CD4-positive, alpha-beta memory T cell (primary cell): ENCODE results near the gene NYNRIN. TPM values are rescaled to one million over a fixed set of nuclear protein-coding genes. Genes with fewer than 3 reads are reported as not detected.
A peak's percentile ranks its signal among the peaks of the same experiment; 100 is the strongest.
"Not testable (repeated sequence)": the region's sequence is repeated elsewhere in the genome, so short reads cannot be mapped to it uniquely, and the experiment has no call there.

ENCODE experiments used
- CTCF ChIA-PET: fragments of 350-600 bp; sonication (Branson Sonifier 250); formaldehyde crosslinking; loops from one replicate; lab custom pipeline; 2021; ENCODE audit warnings: inconsistent platforms; ENCODE audit not compliant: partially characterized antibody; lab: Charles Lee
- POLR2A ChIA-PET: fragments of 350-600 bp; sonication (Branson Sonifier 250); formaldehyde crosslinking; loops from one replicate; lab custom pipeline; 2021; ENCODE audit not compliant: partially characterized antibody; lab: Charles Lee
- DNase-seq, 5 donors: peaks; one replicate each; pipeline versions ENCODE4 v3.0.0 to v3.0.0-alpha.2; 2020 to 2022; ENCODE audit warnings: mixed read lengths in 1 of 5
- H3K27ac ChIP-seq: one replicate; pipeline ENCODE4 v1.7.0; 2013; ENCODE audit warnings: low read depth, low read length
- H3K27me3 ChIP-seq: 2 replicates; pipeline ENCODE4 v1.7.0; 2013; ENCODE audit warnings: mild to moderate bottlenecking, low read length, moderate library complexity; ENCODE audit not compliant: insufficient read depth
- H3K36me3 ChIP-seq: 2 replicates; pipeline ENCODE4 v1.7.0; 2013; ENCODE audit warnings: mild to moderate bottlenecking, low read length, moderate library complexity; ENCODE audit not compliant: insufficient read depth
- H3K4me1 ChIP-seq: 2 replicates; pipeline ENCODE4 v1.7.0; 2013; ENCODE audit warnings: mild to moderate bottlenecking, low read length, moderate library complexity; ENCODE audit not compliant: insufficient read depth
- H3K4me3 ChIP-seq, 2 donors: one replicate each; pipeline ENCODE4 v1.7.0; 2013; ENCODE audit warnings: low read length in 2 of 2, mild to moderate bottlenecking in 1 of 2
- H3K9me3 ChIP-seq, 2 donors: one replicate each; pipeline ENCODE4 v1.7.0; 2013; ENCODE audit warnings: low read length in 2 of 2, control low read depth in 1 of 2; ENCODE audit not compliant: control insufficient read depth in 1 of 2
- H3K27ac Mint-ChIP-seq, 7 donors: one replicate each; pipeline ENCODE4 v1.8.0; 2020 to 2021; ENCODE audit warnings: mixed read lengths in 7 of 7, mild to moderate bottlenecking in 6 of 7, inconsistent platforms in 3 of 7, moderate library complexity in 3 of 7
- H3K27me3 Mint-ChIP-seq, 2 donors: one replicate each; pipeline ENCODE4 v1.8.0; 2020 to 2021; ENCODE audit warnings: mixed read lengths in 2 of 2
- H3K36me3 Mint-ChIP-seq, 2 donors: one replicate each; pipeline ENCODE4 v1.8.0; 2020 to 2021; ENCODE audit warnings: mixed read lengths in 2 of 2, inconsistent platforms in 1 of 2, mild to moderate bottlenecking in 1 of 2
- H3K4me1 Mint-ChIP-seq, 4 donors: one replicate each; pipeline ENCODE4 v1.8.0; 2020 to 2021; ENCODE audit warnings: mixed read lengths in 4 of 4, mild to moderate bottlenecking in 1 of 4
- H3K4me3 Mint-ChIP-seq, 8 donors: one replicate each; pipeline ENCODE4 v1.8.0; 2020 to 2021; ENCODE audit warnings: mixed read lengths in 8 of 8, mild to moderate bottlenecking in 7 of 8, moderate library complexity in 6 of 8, inconsistent platforms in 3 of 8
- H3K9me3 Mint-ChIP-seq, 8 donors: one replicate each; pipeline ENCODE4 v1.8.0; 2020 to 2021; ENCODE audit warnings: mixed read lengths in 8 of 8, mild to moderate bottlenecking in 5 of 8, inconsistent platforms in 3 of 8, moderate library complexity in 1 of 8
- intact Hi-C: fragments of 100-400 bp; cut with micrococcal nuclease; formaldehyde crosslinking; loops from one replicate; pipeline ENCODE4 v1.15.1; 2023
- polyA plus RNA-seq, 2 donors: library from polyadenylated mRNA; unstranded; fragments of 300-500 nt; fragmentation: Illumina TruSeq; gene quantifications; one replicate each; pipeline ENCODE4 v1.2.3, GENCODE V29; 2021
- total RNA-seq, 2 experiments: library from RNA; stranded (reverse); gene quantifications; one replicate each; pipeline ENCODE4 v1.2.3, GENCODE V29; 2021

NYNRIN gene
- total and polyA plus RNA-seq, 4 experiments from 2014 or later: 0.02 to 0.32 TPM; not detected in 2

GRCh38 chr14:24381363-24382063, 17.3 kb upstream of the NYNRIN start:
- POLR2A ChIA-PET: interaction anchor here (0.9 kb wide), 1 partner anchor 22 kb away, joined by 3 read pairs; no protein-coding TSS in a partner anchor
- H3K4me1 Mint-ChIP-seq: no peaks in the 10 kb centered on the region

GRCh38 chr14:24382064-24382371, 16.8 kb upstream of the NYNRIN start:
- H3K36me3 Mint-ChIP-seq: no peaks in the 10 kb centered on the region
- H3K9me3 ChIP-seq: no peaks in the 10 kb centered on the region
- intact Hi-C loops: no loop called here
- no peaks in the 10 kb centered on the region for H3K9me3 Mint-ChIP-seq
- no peaks in the 10 kb centered on the region for H3K4me1 ChIP-seq
- H3K4me3 ChIP-seq: no peak overlapping the region
- no peak overlapping the region for H3K27ac Mint-ChIP-seq
- no peak for DNase-seq
- no peaks in the 10 kb centered on the region for H3K27me3 ChIP-seq
- no peaks in the 10 kb centered on the region for H3K36me3 ChIP-seq
- H3K4me1 Mint-ChIP-seq: no peaks in the 10 kb centered on the region
- no peak overlapping the region for H3K27ac ChIP-seq
- H3K4me3 Mint-ChIP-seq: no peak overlapping the region
- peaks cover 8 to 11% of the 10 kb centered on the region in 2 donors for H3K27me3 Mint-ChIP-seq
- ChIA-PET CTCF (interaction anchor here (0.7 kb wide), 1 partner anchor 29 kb away, joined by 3 read pairs; no protein-coding TSS in a partner anchor), POLR2A (no interaction called here)

More at GRCh38 chr14:24381363-24382063, 17.3 kb upstream of the NYNRIN start:
- H3K9me3 Mint-ChIP-seq: no peaks in the 10 kb centered on the region
- H3K36me3 Mint-ChIP-seq: no peaks in the 10 kb centered on the region
- no peak overlapping the region for H3K27ac Mint-ChIP-seq
- peaks cover 5 to 6% of the 10 kb centered on the region in 2 donors for H3K27me3 Mint-ChIP-seq
- Histone ChIP-seq H3K36me3 (no peaks in the 10 kb centered on the region), H3K4me1 (no peaks in the 10 kb centered on the region), H3K27ac (no peak overlapping the region), H3K9me3 (no peaks in the 10 kb centered on the region), H3K27me3 (no peaks in the 10 kb centered on the region), H3K4me3 (no peak overlapping the region)
- intact Hi-C loops: no loop called here
- CTCF ChIA-PET: no interaction called here
- DNase-seq: no peak
- peak overlapping the region in 1 of 8 donors; percentile 22 for H3K4me3 Mint-ChIP-seq

- no peaks in the 10 kb centered on the region for H3K9me3 ChIP-seq
- H3K27me3 ChIP-seq: no peaks in the 10 kb centered on the region
- H3K36me3 ChIP-seq: no peaks in the 10 kb centered on the region
- no peaks in the 10 kb centered on the region for H3K4me1 Mint-ChIP-seq
- H3K9me3 Mint-ChIP-seq: no peaks in the 10 kb centered on the region
- H3K27ac ChIP-seq: no peak overlapping the region
- no peaks in the 10 kb centered on the region for H3K4me1 ChIP-seq
- intact Hi-C loops: no loop called here
- POLR2A ChIA-PET: interaction anchor here (0.6 kb wide), 1 partner anchor 9 kb away, joined by 3 read pairs; no protein-coding TSS in a partner anchor
- H3K4me3 ChIP-seq: no peak overlapping the region
- CTCF ChIA-PET: no interaction called here
- DNase-seq: no peak
- H3K36me3 Mint-ChIP-seq: no peaks in the 10 kb centered on the region
- peak overlapping the region in 1 of 7 donors; percentile 5 for H3K27ac Mint-ChIP-seq
- H3K27me3 Mint-ChIP-seq: peaks cover 12 to 19% of the 10 kb centered on the region in 2 donors
- H3K4me3 Mint-ChIP-seq: peak overlapping the region in 1 of 8 donors; percentile 11
These were observed 14.6 kb upstream of the NYNRIN start for GRCh38 chr14:24384169-24384568.

GRCh38 chr14:24385524-24385923, 13.3 kb upstream of the NYNRIN start:
- Mint-ChIP-seq H3K9me3 (no peaks in the 10 kb centered on the region), H3K27ac (no peak overlapping the region), H3K4me1 (no peaks in the 10 kb centered on the region), H3K36me3 (no peaks in the 10 kb centered on the region), H3K4me3 (no peak overlapping the region), H3K27me3 (peaks cover 14 to 23% of the 10 kb centered on the region in 2 donors)
- Histone ChIP-seq H3K4me1 (no peaks in the 10 kb centered on the region), H3K27ac (no peak overlapping the region), H3K9me3 (no peaks in the 10 kb centered on the region), H3K4me3 (no peak overlapping the region), H3K27me3 (no peaks in the 10 kb centered on the region), H3K36me3 (no peaks in the 10 kb centered on the region)
- ChIA-PET POLR2A (interaction anchor here (1.0 kb wide), 1 partner anchor 10 kb away, joined by 4 read pairs; no protein-coding TSS in a partner anchor), CTCF (no interaction called here)
- intact Hi-C loops: no loop called here
- no peak for DNase-seq

GRCh38 chr14:24387009-24387345, 11.8 kb upstream of the NYNRIN start:
- Histone ChIP-seq H3K27ac (no peak overlapping the region), H3K36me3 (no peaks in the 10 kb centered on the region), H3K27me3 (peaks cover 5% of the 10 kb centered on the region), H3K4me1 (no peaks in the 10 kb centered on the region), H3K9me3 (no peaks in the 10 kb centered on the region), H3K4me3 (no peak overlapping the region)
- Mint-ChIP-seq H3K4me1 (no peaks in the 10 kb centered on the region), H3K27ac (no peak overlapping the region), H3K9me3 (no peaks in the 10 kb centered on the region), H3K4me3 (no peak overlapping the region), H3K36me3 (no peaks in the 10 kb centered on the region), H3K27me3 (peaks cover 20 to 32% of the 10 kb centered on the region in 2 donors)
- ChIA-PET POLR2A (no interaction called here), CTCF (no interaction called here)
- intact Hi-C loops: no loop called here
- DNase-seq: no peak

GRCh38 chr14:24387579-24387978, 11.2 kb upstream of the NYNRIN start:
- H3K4me1 ChIP-seq, intact Hi-C loops, H3K27ac Mint-ChIP-seq, H3K9me3 Mint-ChIP-seq, H3K36me3 ChIP-seq, H3K4me1 Mint-ChIP-seq, H3K36me3 Mint-ChIP-seq, DNase-seq, H3K9me3 ChIP-seq, H3K27me3 ChIP-seq, H3K4me3 Mint-ChIP-seq, H3K4me3 ChIP-seq, CTCF ChIA-PET, H3K27ac ChIP-seq, POLR2A ChIA-PET: not testable (repeated sequence)
- H3K27me3 Mint-ChIP-seq: peaks cover 22 to 36% of the 10 kb centered on the region in 2 donors

- H3K4me3 Mint-ChIP-seq: no peak overlapping the region
- DNase-seq: no peak
- POLR2A ChIA-PET: no interaction called here
- H3K27me3 Mint-ChIP-seq: peaks cover 22 to 36% of the 10 kb centered on the region in 2 donors
- H3K36me3 Mint-ChIP-seq: no peaks in the 10 kb centered on the region
- no peak overlapping the region for H3K27ac Mint-ChIP-seq
- no peak overlapping the region for H3K4me3 ChIP-seq
- H3K4me1 Mint-ChIP-seq: no peaks in the 10 kb centered on the region
- CTCF ChIA-PET: no interaction called here
- H3K36me3 ChIP-seq: no peaks in the 10 kb centered on the region
- no peaks in the 10 kb centered on the region for H3K4me1 ChIP-seq
- no peaks in the 10 kb centered on the region for H3K9me3 Mint-ChIP-seq
- peaks cover 5% of the 10 kb centered on the region for H3K27me3 ChIP-seq
- H3K27ac ChIP-seq: no peak overlapping the region
- no peaks in the 10 kb centered on the region for H3K9me3 ChIP-seq
- intact Hi-C loops: no loop called here
These were observed 10.2 kb upstream of the NYNRIN start for GRCh38 chr14:24388474-24389179.
